ENCODE measurements around the gene PSD. TPM values are rescaled to one million over a fixed set of nuclear protein-coding genes. Genes with fewer than 3 reads are reported as not detected.
A peak's percentile ranks its signal among the peaks of the same experiment; 100 is the strongest.

PSD gene
- total and polyA plus RNA-seq, 10 of the 15 experiments (the other 5 are each of a cell fraction or from before 2014, with no cell fraction given): 0.11 to 2.0 (median 0.49) TPM; not detected in 2

- peak; percentile 56 for FAIRE-seq
- intact Hi-C loops (cut with micrococcal nuclease; ENCODE audit: unreplicated experiment): loop anchor here (1.0 to 5.0 kb wide), 4 partner anchors 10 to 281 kb away; partner anchors contain the start of genes ARL3, C10orf95 and SFXN2
- Histone ChIP-seq H3K4me3 (peak overlapping the region; percentile 93), H3K27me3 (replicated peaks in 1 of 2; ENCODE audit: control insufficient read depth in 2 of 2, insufficient read depth in 2 of 2, low read length in 1 of 2) (no peaks in the 10 kb centered on the region), H3K4me1 (ENCODE audit: control insufficient read depth, insufficient read depth, low read length) (peaks cover 21% of the 10 kb centered on the region), H3K4me2 (ENCODE audit: control insufficient read depth, insufficient read depth) (peak overlapping the region; percentile 56), H3K79me2 (ENCODE audit: control insufficient read depth, insufficient read depth, low read length) (peaks cover 11% of the 10 kb centered on the region), H3K27ac (ENCODE audit: control insufficient read depth, insufficient read depth) (peak overlapping the region; percentile 90), H3K36me3 (ENCODE audit: control insufficient read depth in 2 of 2, insufficient read depth in 2 of 2, low read length in 1 of 2) (no peaks in the 10 kb centered on the region), H4K20me1 (ENCODE audit: control insufficient read depth, insufficient read depth) (no peaks in the 10 kb centered on the region), H2AFZ (ENCODE audit: control insufficient read depth, low read depth, low read length) (peak overlapping the region; percentile 89), H3K9ac (ENCODE audit: control insufficient read depth, insufficient read depth, low read length) (peak overlapping the region; percentile 96), H3K9me3 (replicated peaks; ENCODE audit: control insufficient read depth, insufficient read depth, low read length) (no peaks in the 10 kb centered on the region)
- 7% methylated on average over 4 of the region's 4 CpGs for WGBS (ENCODE audit: insufficient coverage, insufficient replicate concordance, low lambda C conversion rate, missing lambda C conversion rate)
- CTCF ChIA-PET: interaction anchor here (0.7 to 2.3 kb wide), 8 partner anchors 9 to 202 kb away, joined by 3 to 15 read pairs (median 6); partner anchors contain the start of gene FBXL15
- RAD21 ChIA-PET (ENCODE audit: unreplicated experiment): interaction anchor here (0.6 to 2.8 kb wide), 8 partner anchors 11 to 152 kb away, joined by 3 to 24 read pairs (median 4); partner anchors contain the start of genes C10orf95, FBXL15 and NFKB2
- POLR2A ChIA-PET: interaction anchor here (0.7 to 5.5 kb wide), 7 partner anchors 9 to 186 kb away, joined by 3 to 42 read pairs (median 12); partner anchors contain the start of genes C10orf95, FBXL15, GBF1 and NFKB2
- in situ Hi-C loops (cut with MboI): no loop called here
- SMC1A ChIA-PET (ENCODE audit: uncharacterized antibody, unreplicated experiment): interaction anchor here (0.5 to 5.5 kb wide), 5 partner anchors 10 to 220 kb away, joined by 3 to 42 read pairs (median 4); partner anchors contain the start of gene FBXL15
- DNase-seq (ENCODE audit: low read depth, low spot score): no peak
- no TSS peak for BruUV-seq (replicated peaks)
- TF ChIP-seq PBX3 (IDR thresholded peaks at IDR 0.05; ENCODE audit: insufficient replicate concordance, low read depth, low read length) (no peak), RUNX3 (IDR thresholded peaks at IDR 0.05; ENCODE audit: low read length) (peak; percentile 59), POU2F2 (IDR thresholded peaks at IDR 0.05; ENCODE audit: borderline replicate concordance, low read depth, low read length) (peak; percentile 82; the same call in 1 of the 3 replicates), MLLT1 (IDR thresholded peaks at IDR 0.05) (peak; percentile 83), CREB1 (IDR thresholded peaks at IDR 0.05; ENCODE audit: low read depth) (0 out of 2 replicates have a peak, but pooled peaks have one; percentile 5), SUZ12 (IDR thresholded peaks at IDR 0.05; ENCODE audit: unreplicated experiment) (no peak), CTCF (IDR thresholded peaks at IDR 0.05 in 2 of 3, conservative IDR thresholded peaks at IDR 0.05 in 1 of 3; ENCODE audit: control insufficient read depth in 2 of 3, extremely low read depth in 1 of 3, insufficient read depth in 1 of 3, low read depth in 3 of 3, low read length in 3 of 3) (peak in 1 of 3 experiments; percentile 17; a peak in 1 of 6 replicates)
- ATAC-seq: peak; percentile 12
Measured at GRCh38 chr10:102431452-102432124, 13.0 kb upstream of the PSD start.

Measured in GM12878 (cell line).